Tibial artery (tissue), 4 donors: Measurements from ENCODE around the gene RHNO1.

ENCODE experiments used
- DNase-seq, 2 donors: peaks; one replicate each; pipeline ENCODE4 v3.0.0-alpha.2; 2019
- H3K27ac ChIP-seq, 2 donors: fragments of 200-600 bp; sonication (generic) in 1 of 2; 1 replicate in 1 of 2; 2 replicates in 1 of 2; pipeline ENCODE4 v1.5.1; 2018 to 2019; ENCODE audit warnings: mild to moderate bottlenecking in 1 of 2
- H3K27me3 ChIP-seq, 2 donors: fragments of 200-600 bp; sonication (generic) in 1 of 2; one replicate each; pipeline versions ENCODE4 v1.5.1 to v1.6.0; 2016 to 2019
- H3K36me3 ChIP-seq, 3 donors: fragments of 200-600 bp; sonication (generic) in 2 of 3; one replicate each; pipeline ENCODE4 v1.5.1; 2016 to 2019; ENCODE audit warnings: mild to moderate bottlenecking in 2 of 3
- H3K4me1 ChIP-seq, 4 donors: fragments of 200-600 bp; sonication (generic) in 2 of 4; 1 replicate in 3 of 4; 2 replicates in 1 of 4; pipeline ENCODE4 v1.5.1; 2016 to 2019
- H3K4me3 ChIP-seq, 2 donors: fragments of 200-600 bp; sonication (generic) in 1 of 2; 1 replicate in 1 of 2; 2 replicates in 1 of 2; pipeline ENCODE4 v1.5.1; 2018 to 2019; ENCODE audit warnings: mild to moderate bottlenecking in 2 of 2
- H3K9me3 ChIP-seq, 3 donors: fragments of 200-600 bp; sonication (generic) in 1 of 3; one replicate each; pipeline ENCODE4 v1.5.1; 2016 to 2019
- intact Hi-C: fragments of 100-400 bp; cut with DNase I; formaldehyde crosslinking; loops from one replicate; pipeline ENCODE4 v1.15.0; 2023; ENCODE audit warnings: low total_unique reads
- TF ChIP-seq, protein P1 (sequence below), 2 experiments: fragments of 200-600 bp in 1 of 2; fragments of 450-650 bp in 1 of 2; IDR thresholded peaks; one replicate each; pipeline ENCODE4 v1.5.1; 2017 to 2019; ENCODE audit warnings: antibody characterized with exemption in 2 of 2, mild to moderate bottlenecking in 1 of 2, moderate library complexity in 1 of 2

RHNO1 gene

DNA sequence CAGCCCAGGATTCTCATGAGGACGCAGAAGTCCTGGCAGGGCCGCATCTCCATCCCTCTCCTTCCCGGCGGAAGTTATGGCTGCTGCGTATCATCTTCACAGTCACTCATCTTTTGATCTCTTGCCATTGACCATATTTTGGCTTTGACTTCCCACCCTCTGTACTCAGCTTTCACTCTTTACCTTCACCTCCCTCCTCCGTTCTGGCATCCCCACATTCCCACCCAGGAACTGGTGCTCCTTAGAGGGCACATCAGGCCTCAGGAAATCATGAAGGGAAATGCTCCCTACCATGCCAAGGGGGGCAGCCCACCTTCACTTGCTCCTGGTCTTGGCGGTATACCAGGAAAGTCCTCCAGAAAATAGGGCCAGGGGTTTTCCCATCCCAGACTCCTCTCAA lies 21.5 kb upstream of the RHNO1 start:
- Histone ChIP-seq H3K27me3 (no peaks in the 10 kb centered on the region), H3K4me1 (peaks cover 0 to 21% (median 2%) of the 10 kb centered on the region in 4 donors), H3K4me3 (no peak overlapping the region), H3K9me3 (no peaks in the 10 kb centered on the region), H3K36me3 (peaks cover 0 to 19% (median 0%) of the 10 kb centered on the region in 3 donors), H3K27ac (no peak overlapping the region)
- TF ChIP-seq, protein P1, sequence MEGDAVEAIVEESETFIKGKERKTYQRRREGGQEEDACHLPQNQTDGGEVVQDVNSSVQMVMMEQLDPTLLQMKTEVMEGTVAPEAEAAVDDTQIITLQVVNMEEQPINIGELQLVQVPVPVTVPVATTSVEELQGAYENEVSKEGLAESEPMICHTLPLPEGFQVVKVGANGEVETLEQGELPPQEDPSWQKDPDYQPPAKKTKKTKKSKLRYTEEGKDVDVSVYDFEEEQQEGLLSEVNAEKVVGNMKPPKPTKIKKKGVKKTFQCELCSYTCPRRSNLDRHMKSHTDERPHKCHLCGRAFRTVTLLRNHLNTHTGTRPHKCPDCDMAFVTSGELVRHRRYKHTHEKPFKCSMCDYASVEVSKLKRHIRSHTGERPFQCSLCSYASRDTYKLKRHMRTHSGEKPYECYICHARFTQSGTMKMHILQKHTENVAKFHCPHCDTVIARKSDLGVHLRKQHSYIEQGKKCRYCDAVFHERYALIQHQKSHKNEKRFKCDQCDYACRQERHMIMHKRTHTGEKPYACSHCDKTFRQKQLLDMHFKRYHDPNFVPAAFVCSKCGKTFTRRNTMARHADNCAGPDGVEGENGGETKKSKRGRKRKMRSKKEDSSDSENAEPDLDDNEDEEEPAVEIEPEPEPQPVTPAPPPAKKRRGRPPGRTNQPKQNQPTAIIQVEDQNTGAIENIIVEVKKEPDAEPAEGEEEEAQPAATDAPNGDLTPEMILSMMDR (IDR thresholded peaks at IDR 0.05) = no peak
- intact Hi-C loops = loop anchor here (10.0 kb wide), 1 partner anchor 179 kb away; no protein-coding TSS in a partner anchor
- no peak for DNase-seq

DNA sequence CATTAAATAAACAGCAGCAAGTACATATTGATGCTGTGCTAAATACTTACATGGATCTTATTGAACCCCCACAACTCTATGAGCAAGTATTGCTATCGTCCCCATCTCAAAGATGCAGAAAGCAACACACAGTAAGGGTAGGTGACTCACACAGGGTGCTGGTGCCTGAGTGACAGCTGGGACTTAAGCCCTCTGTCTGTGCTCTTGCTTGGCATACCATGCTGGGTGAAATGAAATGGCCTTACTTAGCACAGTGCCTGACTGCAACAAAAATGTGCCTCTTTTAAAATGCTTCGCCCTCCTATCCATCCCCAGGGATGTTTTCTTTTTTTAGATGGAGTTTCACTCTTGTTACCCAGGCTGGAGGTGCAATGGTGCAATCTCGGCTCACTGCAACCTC lies 21.0 kb upstream of the RHNO1 start:
- DNase-seq = no peak
- Histone ChIP-seq H3K4me3 (no peak overlapping the region), H3K4me1 (peaks cover 0 to 21% (median 2%) of the 10 kb centered on the region in 4 donors), H3K27me3 (no peaks in the 10 kb centered on the region), H3K36me3 (peaks cover 0 to 19% (median 0%) of the 10 kb centered on the region in 3 donors), H3K27ac (no peak overlapping the region), H3K9me3 (no peaks in the 10 kb centered on the region)
- intact Hi-C loops = loop anchor here (10.0 kb wide), 1 partner anchor 179 kb away; no protein-coding TSS in a partner anchor
- TF ChIP-seq, protein P1 (IDR thresholded peaks at IDR 0.05) = no peak

DNA sequence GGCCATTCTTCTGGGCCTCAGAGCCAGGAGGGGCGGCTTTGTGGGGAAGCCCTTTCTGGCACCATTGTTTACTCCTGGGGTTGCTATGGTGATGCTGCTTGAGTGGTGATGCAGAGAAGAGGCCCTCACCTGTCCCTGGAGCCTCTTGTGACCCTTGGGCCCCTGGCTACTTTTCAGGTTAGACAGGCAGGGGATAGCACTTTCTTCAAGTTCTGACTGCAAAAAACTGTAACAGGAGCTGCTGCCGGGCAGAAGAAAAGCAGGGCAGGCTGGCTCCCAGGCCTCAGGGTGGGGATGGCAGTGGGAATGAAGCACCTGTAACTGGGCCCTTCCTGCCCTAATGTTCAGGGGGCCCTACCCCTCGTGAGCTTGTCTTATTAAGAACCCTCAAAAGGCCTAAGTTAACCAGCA lies 20.0 kb upstream of the RHNO1 start, which contains the start of gene TEX52:
TSS of gene TEX52 (minus strand) at position 19 of the 411 bp plus-strand sequence. CDS start at position 6, 13 bp downstream.
- TF ChIP-seq, protein P1 (IDR thresholded peaks at IDR 0.05) = no peak
- DNase-seq = no peak
- Histone ChIP-seq H3K4me3 (no peak within 1 kb of the TSS), H3K27ac (no peak within 1 kb of the TSS), H3K4me1 (peaks cover 0 to 21% (median 2%) of the 10 kb centered on the region in 4 donors), H3K9me3 (no peaks in the 10 kb centered on the region), H3K36me3 (peaks cover 0 to 19% (median 0%) of the 10 kb centered on the region in 3 donors), H3K27me3 (no peaks in the 10 kb centered on the region)
- intact Hi-C loops = loop anchor here (10.0 kb wide), 1 partner anchor 178 kb away; no protein-coding TSS in a partner anchor

DNA sequence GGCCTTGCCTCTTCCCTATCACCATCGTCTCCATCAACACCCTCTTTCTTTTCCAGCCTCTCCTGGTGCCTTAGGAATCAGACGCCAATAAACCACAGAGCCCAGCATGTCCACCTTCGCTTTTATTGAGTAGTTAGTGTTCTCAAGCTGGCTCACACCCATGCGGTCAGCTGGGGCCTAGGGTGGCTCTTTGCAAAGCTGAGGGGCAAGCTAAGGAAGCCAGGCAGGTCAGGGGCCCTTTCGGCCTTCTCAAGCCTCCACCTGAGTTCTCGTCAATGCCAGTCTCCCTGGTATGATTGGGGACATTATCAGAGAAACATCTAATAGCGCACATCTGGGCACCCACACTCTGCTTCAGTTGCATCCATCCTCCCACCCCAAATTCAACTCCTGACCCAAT lies 19.4 kb upstream of the RHNO1 start:
- DNase-seq = no peak
- peaks cover 0 to 19% (median 0%) of the 10 kb centered on the region in 3 donors for H3K36me3 ChIP-seq
- H3K27me3 ChIP-seq = no peaks in the 10 kb centered on the region
- no peak overlapping the region for H3K4me3 ChIP-seq
- TF ChIP-seq, protein P1 (IDR thresholded peaks at IDR 0.05) = no peak
- peaks cover 0 to 21% (median 2%) of the 10 kb centered on the region in 4 donors for H3K4me1 ChIP-seq
- intact Hi-C loops = loop anchor here (10.0 kb wide), 1 partner anchor 177 kb away; no protein-coding TSS in a partner anchor
- H3K9me3 ChIP-seq = no peaks in the 10 kb centered on the region
- H3K27ac ChIP-seq = no peak overlapping the region

DNA sequence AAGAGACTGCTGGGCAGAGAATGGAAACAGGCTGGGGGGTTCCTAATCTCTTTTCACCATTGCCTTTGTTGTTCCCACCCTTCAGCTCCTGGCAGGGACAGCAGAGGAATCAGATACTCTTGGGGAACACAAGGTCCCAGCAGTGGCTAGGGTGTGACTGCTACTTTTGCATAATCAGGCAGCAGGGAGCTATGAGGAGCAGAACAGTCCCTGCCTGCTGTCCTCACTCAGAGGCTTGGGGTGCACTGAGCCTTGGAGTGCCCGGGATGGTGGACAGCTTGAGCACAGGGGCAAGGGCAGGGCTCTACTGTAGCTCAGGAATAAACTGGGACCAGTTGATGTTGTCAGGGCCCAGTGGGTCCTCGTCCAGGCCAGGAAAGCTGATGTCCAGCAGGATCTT lies 18.7 kb upstream of the RHNO1 start:
- Histone ChIP-seq H3K9me3 (no peaks in the 10 kb centered on the region), H3K27ac (no peak overlapping the region), H3K4me1 (peaks cover 0 to 18% (median 2%) of the 10 kb centered on the region in 4 donors), H3K4me3 (no peak overlapping the region), H3K27me3 (no peaks in the 10 kb centered on the region), H3K36me3 (peaks cover 0 to 19% (median 0%) of the 10 kb centered on the region in 3 donors)
- TF ChIP-seq, protein P1 (IDR thresholded peaks at IDR 0.05) = no peak
- intact Hi-C loops = loop anchor here (10.0 kb wide), 1 partner anchor 176 kb away; no protein-coding TSS in a partner anchor
- DNase-seq = no peak
